ENCODE measurements around the gene MORN5.

Gene MORN5

DNA sequence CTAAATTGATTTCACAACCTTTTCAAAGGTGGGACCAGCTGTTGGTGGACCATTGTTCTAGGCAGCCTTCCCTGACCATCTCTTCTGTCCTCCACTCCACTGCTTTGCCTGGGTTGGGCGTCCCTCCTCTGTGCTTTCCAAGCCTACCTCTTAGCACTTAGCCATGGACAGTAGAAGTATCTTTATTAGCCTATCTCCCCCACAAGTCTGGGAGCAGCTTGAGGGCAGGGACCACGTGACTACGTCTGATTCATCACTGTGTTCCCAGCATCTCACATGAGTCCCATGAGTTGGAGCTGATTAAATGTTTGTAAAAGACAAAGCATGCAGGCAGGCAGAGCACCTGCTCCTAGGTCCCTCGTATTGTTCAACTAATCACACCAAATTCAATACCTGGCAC is 20.9 kb downstream of the MORN5 start:
- peak; percentile 53 to 64 for DNase-seq
- no peak for TF ChIP-seq GATA1 (IDR thresholded peaks at IDR 0.05; ENCODE audit: low read depth, low read length)
- TF ChIP-seq POLR2A (IDR thresholded peaks at IDR 0.05; ENCODE audit: low read length): no peak

DNA sequence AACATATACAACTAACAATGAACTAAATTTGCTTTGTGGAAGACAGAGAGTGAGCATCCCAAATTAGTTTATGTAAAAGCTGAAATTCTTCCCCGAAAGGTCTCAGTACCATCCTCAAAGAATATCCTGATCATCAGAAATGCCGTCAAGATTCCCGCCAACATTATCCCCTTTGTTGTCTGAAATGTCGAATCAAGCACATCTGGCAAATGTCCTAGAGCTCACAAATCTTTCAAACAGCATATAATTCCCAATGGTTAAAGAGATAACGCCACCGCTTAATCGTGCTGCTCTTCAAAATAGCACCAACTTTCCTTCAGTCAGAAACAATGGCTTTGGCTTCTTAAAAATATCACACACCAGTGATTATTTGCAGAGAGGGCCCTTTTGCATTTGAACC is 23.8 kb downstream of the MORN5 start:
- no peak for DNase-seq
- no peak for TF ChIP-seq POLR2A (IDR thresholded peaks at IDR 0.05; ENCODE audit: low read length)
- TF ChIP-seq GATA1 (IDR thresholded peaks at IDR 0.05; ENCODE audit: low read depth, low read length): no peak

DNA sequence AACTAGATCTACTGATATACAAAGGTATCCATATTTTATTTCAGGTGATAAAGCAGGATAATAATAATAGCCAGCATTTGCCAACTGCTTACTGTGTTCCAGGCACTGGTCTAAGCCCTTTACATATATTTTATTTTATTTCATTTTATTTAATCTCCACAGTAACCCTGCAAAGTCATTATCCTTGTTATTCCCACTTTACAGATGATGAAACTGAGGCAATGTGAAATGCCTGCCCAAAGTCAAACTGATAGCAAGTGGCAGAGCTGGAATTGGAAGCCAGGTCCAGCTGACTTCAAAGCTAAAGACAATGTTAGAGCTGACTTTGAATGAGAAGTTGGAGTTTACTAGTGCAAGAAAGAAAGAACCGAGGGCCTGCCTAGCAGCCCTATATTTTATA is 24.8 kb downstream of the MORN5 start:
- no peak for DNase-seq
- TF ChIP-seq GATA1 (IDR thresholded peaks at IDR 0.05; ENCODE audit: low read depth, low read length) (no peak), POLR2A (IDR thresholded peaks at IDR 0.05; ENCODE audit: low read length) (no peak)

DNA sequence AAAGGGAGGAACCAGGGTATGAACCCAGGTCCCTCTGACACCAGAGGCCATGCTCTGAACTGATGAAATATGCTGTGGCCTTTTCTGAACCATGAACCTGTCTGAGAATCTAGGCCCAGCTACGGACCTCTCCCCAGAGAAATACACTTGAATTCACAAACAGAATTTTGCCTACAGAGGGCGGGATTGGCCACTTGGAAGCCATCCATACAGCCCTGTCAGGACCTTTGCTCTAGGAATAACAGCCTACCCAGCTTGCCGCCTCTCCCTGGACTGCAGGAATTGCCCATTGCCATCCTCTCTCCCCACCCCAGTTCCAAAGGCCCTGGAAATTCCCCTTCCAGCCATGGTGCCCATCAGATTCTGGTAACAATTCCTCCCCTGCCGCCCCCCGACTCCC is 26.6 kb downstream of the MORN5 start:
- DNase-seq: no peak
- TF ChIP-seq POLR2A (IDR thresholded peaks at IDR 0.05; ENCODE audit: low read length) (no peak), GATA1 (IDR thresholded peaks at IDR 0.05; ENCODE audit: low read depth, low read length) (no peak)

DNA sequence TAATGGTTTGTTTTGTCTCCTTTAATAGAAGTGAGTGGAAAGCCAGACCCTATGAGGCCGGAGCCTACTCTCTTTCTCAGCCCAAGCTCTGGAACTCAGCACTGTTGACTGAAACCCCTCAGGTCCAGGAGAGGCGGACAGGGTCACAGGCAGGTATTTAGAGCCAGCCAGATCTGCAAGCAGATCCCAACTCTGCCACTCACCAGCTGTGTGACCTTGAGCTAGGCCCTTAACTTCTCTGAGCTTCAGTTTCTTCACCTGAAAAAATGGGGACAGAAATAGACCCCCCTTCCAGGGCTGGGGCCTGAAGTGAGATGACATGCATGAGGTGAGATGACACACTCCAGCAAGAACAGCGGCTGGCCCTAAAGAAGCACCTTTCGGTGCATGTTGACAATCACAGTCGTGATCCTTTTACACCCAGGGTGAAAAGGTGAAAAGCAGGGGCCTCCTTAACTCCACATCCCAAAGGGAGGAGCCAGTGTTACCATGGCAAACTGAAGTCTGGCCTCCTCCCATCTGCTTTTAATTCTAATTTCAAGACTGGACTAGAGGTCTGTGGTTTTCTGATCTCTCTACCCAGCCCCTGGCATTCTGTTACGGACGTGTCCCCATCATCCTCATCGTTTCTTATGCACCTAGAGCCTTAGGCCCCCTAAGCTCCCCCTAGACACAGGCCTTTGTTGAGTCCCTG is 27.2 kb downstream of the MORN5 start:
- DNase-seq: no peak
- TF ChIP-seq POLR2A (IDR thresholded peaks at IDR 0.05; ENCODE audit: low read length) (no peak), GATA1 (IDR thresholded peaks at IDR 0.05; ENCODE audit: low read depth, low read length) (no peak)

DNA sequence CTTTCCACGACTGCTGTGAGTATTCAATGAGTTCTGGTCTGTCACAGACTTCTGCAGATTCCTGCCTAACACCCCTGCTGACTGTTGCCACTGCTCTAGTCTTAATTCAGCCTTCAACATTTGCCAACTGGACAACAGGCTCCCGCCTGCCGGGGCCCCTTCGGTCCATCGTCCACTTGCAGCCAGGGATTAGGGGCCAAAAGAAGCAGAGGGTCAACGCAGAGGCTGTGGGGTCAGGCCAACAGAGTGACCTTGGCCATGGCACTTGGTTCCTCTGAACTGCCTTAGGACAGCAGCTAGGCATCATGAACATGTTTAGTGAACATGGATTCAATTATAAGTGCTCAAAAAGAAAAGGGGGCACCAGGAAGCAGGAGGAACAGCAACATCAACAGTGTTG is 28.7 kb downstream of the MORN5 start:
- TF ChIP-seq GATA1 (IDR thresholded peaks at IDR 0.05; ENCODE audit: low read depth, low read length) (no peak), POLR2A (IDR thresholded peaks at IDR 0.05; ENCODE audit: low read length) (no peak)
- no peak for DNase-seq

DNA sequence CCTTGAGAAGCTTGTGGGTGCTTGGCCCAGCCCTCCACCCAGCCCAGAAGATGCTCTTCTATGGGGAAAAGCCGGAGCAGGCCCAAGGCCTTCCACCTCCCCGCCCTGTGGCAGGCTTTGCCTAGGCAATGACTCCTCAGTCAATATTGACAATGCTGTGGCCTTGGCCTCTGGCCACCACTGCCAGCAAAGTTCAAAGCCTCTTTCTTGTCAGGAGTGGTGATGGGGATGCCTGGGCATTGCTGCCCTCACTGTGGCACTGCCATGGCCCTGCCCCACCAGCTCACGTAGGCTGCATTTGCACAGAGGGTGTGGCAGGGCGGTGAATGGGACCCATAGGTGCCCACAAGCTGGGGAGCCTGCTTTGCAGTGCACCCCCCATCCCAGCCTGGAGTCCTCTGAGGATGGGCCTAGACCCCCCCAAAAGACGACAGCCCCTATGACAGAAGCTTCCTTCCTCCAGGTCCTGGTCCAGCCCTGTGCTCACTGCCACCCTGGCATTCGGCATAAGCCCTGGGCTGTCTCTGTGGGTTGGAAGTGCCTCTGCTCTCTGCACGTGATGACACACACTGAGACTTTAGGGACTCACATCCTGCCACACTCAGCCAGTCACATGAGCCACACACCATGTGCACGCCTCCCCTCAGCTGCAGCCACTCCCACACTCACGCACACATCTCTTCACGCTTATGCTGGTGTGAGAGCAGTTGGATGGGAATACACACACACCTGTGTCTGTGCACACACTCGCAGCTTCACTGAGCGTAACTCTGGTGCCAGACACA is 31.1 kb downstream of the MORN5 start:
- no peak for DNase-seq
- TF ChIP-seq POLR2A (IDR thresholded peaks at IDR 0.05; ENCODE audit: low read length): no peak
- TF ChIP-seq GATA1 (IDR thresholded peaks at IDR 0.05; ENCODE audit: low read depth, low read length): no peak

DNA sequence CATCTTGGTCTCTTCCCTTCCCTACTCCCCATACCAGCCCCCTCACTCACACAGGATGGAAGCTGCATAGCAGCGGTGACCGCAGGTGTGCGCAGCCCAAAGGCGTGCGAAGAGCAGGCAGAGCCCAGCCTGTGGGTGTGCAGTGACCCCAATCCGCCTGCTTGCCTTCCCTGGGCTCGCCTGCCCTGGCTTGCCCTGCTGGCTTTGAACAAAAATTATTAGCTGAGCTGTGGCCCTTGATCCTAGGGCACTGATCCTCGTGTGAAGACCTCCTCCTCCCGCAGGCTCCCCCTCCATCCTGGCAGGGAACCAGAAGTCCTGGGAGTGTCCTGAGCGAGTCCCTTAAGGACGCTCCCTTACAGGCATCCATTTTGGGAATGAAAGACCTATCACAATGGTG is 31.9 kb downstream of the MORN5 start:
- TF ChIP-seq POLR2A (IDR thresholded peaks at IDR 0.05; ENCODE audit: low read length) (no peak), GATA1 (IDR thresholded peaks at IDR 0.05; ENCODE audit: low read depth, low read length) (no peak)
- DNase-seq: no peak

DNA sequence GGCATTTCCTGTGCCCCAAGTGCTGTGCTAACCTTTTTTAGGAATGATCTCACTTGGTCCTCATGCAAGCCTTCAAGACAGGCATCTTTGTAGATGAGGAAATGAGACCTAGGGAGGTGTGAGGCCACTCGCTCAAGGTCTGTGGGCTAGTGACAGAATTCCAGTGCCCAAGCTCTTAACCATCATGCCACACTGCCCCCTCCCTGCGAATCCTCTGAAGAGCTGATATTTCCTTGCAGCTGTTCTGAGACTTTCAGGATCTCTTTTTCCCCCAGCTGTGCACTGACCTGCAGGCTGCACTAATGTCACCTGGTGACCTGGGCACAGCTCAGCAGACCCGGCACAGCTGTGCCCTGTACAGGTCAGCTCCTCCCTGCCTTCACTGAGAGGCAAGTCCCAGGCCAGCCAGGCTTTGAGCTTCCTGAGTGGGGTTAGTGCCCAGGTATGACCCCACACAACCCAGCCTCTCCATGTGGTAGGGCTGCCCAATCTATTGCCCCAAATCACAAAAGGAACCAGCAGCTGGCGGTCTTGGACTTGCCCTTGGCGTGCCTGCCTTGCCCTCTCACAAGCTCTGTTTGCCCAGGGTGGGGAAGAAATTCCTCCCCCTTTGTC is 32.7 kb downstream of the MORN5 start:
- peak; percentile 17 to 36 for DNase-seq
- TF ChIP-seq GATA1 (IDR thresholded peaks at IDR 0.05; ENCODE audit: low read depth, low read length) (no peak), POLR2A (IDR thresholded peaks at IDR 0.05; ENCODE audit: low read length) (no peak)

DNA sequence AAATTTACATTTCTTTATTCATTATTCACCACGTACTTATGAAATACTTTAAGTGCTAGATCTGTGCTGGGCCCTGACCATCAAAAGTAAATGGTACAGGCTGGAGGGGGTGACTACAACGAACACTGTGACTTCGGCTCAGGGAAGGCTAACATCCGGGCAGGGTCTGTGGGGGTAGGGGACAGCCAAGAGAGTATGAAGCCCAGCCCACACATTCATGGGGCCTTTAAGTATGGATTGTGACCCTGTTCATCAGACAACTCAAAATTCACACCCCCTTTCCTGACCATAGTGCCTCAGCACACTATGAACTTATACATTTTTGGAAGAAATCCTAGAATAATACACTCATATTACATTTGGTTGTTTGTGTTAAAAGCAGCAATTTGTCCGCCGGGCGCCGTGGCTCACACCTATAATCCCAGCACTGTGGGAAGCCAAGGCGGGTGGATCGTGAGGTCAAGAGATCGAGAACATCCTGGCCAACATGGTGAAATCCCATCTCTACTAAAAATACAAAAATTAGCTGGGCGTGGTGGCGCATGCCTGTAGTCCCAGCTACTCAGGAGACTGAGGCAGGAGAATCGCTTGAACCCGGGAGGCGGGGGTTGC is 33.3 kb downstream of the MORN5 start:
- no peak for DNase-seq
- no peak for TF ChIP-seq GATA1 (IDR thresholded peaks at IDR 0.05; ENCODE audit: low read depth, low read length)
- TF ChIP-seq POLR2A (IDR thresholded peaks at IDR 0.05; ENCODE audit: low read length): no peak

DNA sequence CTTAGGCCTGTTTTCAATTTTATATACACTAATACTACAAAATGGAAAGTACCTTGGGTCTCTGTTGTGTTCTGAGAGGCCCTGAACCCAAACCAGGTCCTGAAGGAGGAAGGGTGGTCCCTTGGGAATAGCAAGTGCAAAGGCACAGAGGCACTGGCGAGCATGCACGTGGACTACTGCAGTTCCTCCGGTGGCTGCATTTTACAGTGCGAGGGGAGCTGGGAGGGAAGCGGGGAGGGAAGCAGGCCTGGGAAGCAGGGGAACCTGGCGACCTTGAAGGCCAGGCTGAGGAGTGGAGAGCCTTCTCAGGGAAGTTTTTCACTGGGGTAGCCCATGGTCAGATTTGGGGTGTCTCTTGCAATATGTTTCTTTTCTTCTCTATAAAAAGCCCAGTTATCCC is 33.9 kb downstream of the MORN5 start:
- DNase-seq: no peak
- TF ChIP-seq GATA1 (IDR thresholded peaks at IDR 0.05; ENCODE audit: low read depth, low read length): no peak
- no peak for TF ChIP-seq POLR2A (IDR thresholded peaks at IDR 0.05; ENCODE audit: low read length)

DNA sequence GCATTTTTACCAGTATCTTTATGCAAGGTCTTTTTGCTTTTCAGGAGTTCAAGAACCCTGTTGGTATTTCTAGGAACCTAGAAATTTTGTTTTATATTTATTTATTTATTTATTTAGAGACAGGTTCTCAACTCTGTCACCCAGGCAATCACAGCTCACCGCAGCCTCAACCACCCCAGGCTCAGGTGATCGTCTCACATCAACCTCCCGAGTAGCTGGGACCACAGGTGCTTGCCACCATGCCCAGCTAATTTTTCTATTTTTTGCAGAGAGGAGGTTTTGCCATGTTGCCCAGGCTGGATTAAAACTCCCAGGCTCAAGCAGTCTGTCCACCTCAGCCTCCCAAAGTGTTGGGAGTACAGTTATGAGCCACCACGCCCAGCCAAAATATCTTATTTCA is 36.2 kb downstream of the MORN5 start:
- TF ChIP-seq GATA1 (IDR thresholded peaks at IDR 0.05; ENCODE audit: low read depth, low read length) (no peak), POLR2A (IDR thresholded peaks at IDR 0.05; ENCODE audit: low read length) (no peak)
- DNase-seq: no peak

DNA sequence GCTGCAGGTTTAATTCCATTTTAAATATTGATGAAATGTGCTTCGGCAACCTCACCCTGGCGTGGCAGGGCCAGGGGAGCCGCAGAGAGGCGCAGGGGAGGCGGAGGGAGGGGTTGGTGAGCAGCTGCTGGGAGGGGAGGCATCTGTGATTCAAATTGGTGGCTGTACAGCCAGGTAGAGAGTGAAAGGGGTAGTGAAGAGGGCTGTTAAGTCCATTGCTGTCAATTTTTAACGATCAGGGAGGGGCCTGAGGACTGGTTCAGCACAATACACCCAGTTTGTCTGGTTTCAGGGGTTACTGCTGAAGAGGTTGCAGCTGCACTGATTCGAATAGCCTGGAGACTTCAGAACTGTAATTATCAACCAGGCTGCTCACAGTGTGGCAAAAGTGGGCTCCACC is 37.7 kb downstream of the MORN5 start:
- no peak for DNase-seq
- TF ChIP-seq POLR2A (IDR thresholded peaks at IDR 0.05; ENCODE audit: low read length) (no peak), GATA1 (IDR thresholded peaks at IDR 0.05; ENCODE audit: low read depth, low read length) (no peak)

DNA sequence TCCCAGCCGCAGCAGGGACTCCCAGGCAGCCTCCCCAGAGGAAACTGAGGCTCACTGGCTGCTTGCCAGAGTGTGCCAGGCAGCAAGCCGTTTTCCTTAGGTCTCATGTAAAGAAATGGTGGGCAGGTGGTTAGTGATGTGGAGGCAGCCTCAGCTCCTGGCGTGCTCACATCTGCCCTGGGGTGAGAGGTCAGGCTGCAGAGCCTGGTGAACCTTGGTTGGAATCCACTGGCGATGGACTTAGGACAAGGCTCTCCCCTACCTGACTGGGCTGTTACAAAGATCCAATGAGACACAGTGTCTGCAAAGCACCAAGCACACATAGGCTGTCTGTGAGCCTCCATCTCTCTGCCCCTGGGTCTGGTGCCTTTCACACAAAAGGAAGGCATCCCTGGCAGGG is 38.2 kb downstream of the MORN5 start:
- no peak for DNase-seq
- TF ChIP-seq GATA1 (IDR thresholded peaks at IDR 0.05; ENCODE audit: low read depth, low read length) (no peak), POLR2A (IDR thresholded peaks at IDR 0.05; ENCODE audit: low read length) (no peak)
